HepG2 (cell line): ENCODE data around the gene FOXR1. TPM values are rescaled to one million over a fixed set of nuclear protein-coding genes. Genes with fewer than 3 reads are reported as not detected.

Source experiments
- HDAC1 ChIP-seq: sonication (generic); formaldehyde crosslinking; IDR thresholded peaks from 2 replicates; pipeline ENCODE4 v1.5.1; 2020; ENCODE audit warnings: mild to moderate bottlenecking, missing genetic modification reagents
- NONO ChIP-seq, 2 experiments: fragments of 450-650 bp in 1 of 2; sonication (generic) in 1 of 2; formaldehyde crosslinking in 1 of 2; IDR thresholded peaks in 1 of 2; conservative IDR thresholded peaks in 1 of 2; 2 replicates each; pipeline versions ENCODE4 v1.6.1 to v1.8.0; 2017 to 2022; ENCODE audit warnings: mild to moderate bottlenecking in 1 of 2, missing genetic modification reagents in 1 of 2, moderate library complexity in 1 of 2
- PAF1 ChIP-seq: IDR thresholded peaks from 2 replicates; pipeline ENCODE4 v1.6.1; 2016; ENCODE audit warnings: missing genetic modification reagents, missing compliant biosample characterization
- SALL2 ChIP-seq: sonication (generic); formaldehyde crosslinking; IDR thresholded peaks from 2 replicates; pipeline ENCODE4 v1.8.1; 2023; ENCODE audit warnings: mild to moderate bottlenecking, missing genetic modification reagents, inconsistent platforms
- TGIF2 ChIP-seq: IDR thresholded peaks from 2 replicates; pipeline ENCODE4 v1.6.1; 2016; ENCODE audit warnings: control low read depth, missing compliant biosample characterization
- ZMYM3 ChIP-seq: sonication (generic); formaldehyde crosslinking; IDR thresholded peaks from 2 replicates; pipeline ENCODE4 v1.5.1; 2020; ENCODE audit warnings: mild to moderate bottlenecking, missing genetic modification reagents
- ZNF335 ChIP-seq: sonication (generic); formaldehyde crosslinking; IDR thresholded peaks from 2 replicates; pipeline ENCODE4 v1.4.0; 2020; ENCODE audit warnings: missing genetic modification reagents
- polyA plus RNA-seq, 8 experiments: library from polyadenylated mRNA; depleted of rRNA in 3 of 8; stranded (reverse) in 7 of 8; unstranded in 1 of 8; fragments of >200 nt; fragmentation: Illumina TruSeq in 4 of 8; extraction: Trizol in 4 of 8; gene quantifications; 2 replicates each; pipeline versions ENCODE4 v1.2.1 to v1.2.3, GENCODE V29; 2011 to 2016; ENCODE audit warnings: low read depth in 4 of 8, missing spikeins in 1 of 8, mixed read lengths in 1 of 8; ENCODE audit not compliant: insufficient read depth in 1 of 8
- total RNA-seq, 5 experiments: library from RNA; depleted of rRNA; stranded (reverse); fragments of >200 nt; fragmentation: Illumina TruSeq; extraction: Trizol; gene quantifications; 2 replicates each; pipeline ENCODE4 v1.2.3, GENCODE V29; 2016; ENCODE audit warnings: low read depth in 1 of 5
- TF ChIP-seq, protein P1 (sequence below): sonication (generic); formaldehyde crosslinking; IDR thresholded peaks from 2 replicates; pipeline ENCODE4 v1.4.0; 2020; ENCODE audit warnings: mild to moderate bottlenecking, missing genetic modification reagents
- TF ChIP-seq, protein P2 (sequence below): sonication (generic); formaldehyde crosslinking; IDR thresholded peaks from 2 replicates; pipeline ENCODE4 v1.5.0; 2020; ENCODE audit warnings: mild to moderate bottlenecking, missing genetic modification reagents, borderline replicate concordance
- TF ChIP-seq, protein P3 (sequence below): sonication (generic); formaldehyde crosslinking; IDR thresholded peaks from 2 replicates; pipeline ENCODE4 v1.4.0; 2020; ENCODE audit warnings: missing genetic modification reagents
- TF ChIP-seq, protein P4 (sequence below): sonication (generic); formaldehyde crosslinking; IDR thresholded peaks from 2 replicates; pipeline ENCODE4 v1.4.0; 2020; ENCODE audit warnings: low read depth, mild to moderate bottlenecking, missing genetic modification reagents
- TF ChIP-seq, protein P5 (sequence below): sonication (generic); formaldehyde crosslinking; conservative IDR thresholded peaks from 2 replicates; pipeline ENCODE4 v1.4.0; 2020; ENCODE audit warnings: mild to moderate bottlenecking, missing genetic modification reagents, moderate library complexity

FOXR1 gene
- total and polyA plus RNA-seq, 2 of the 13 experiments (the other 11 are each of a cell fraction or from before 2014, with no cell fraction given), result not detected

DNA sequence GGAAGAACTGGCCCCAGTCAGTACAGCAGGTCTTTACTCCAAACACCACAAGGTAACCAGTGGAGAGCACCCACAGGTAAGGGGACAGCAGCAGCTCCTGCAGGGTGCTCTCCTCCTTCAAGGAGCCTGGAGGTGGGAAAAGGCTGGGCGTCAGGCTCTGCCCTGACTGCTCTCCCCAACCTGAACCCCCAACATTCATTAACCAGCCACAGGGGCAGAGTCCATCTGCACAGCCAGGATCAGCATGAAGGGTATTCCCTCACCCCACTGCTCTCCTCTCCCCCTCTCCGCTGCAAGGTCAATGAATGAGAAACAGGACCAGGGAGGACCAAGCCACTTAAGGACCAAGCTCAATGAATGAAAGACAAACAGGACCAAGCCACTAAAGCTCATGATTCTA is 55.4 kb downstream of the FOXR1 start (continued):
- TF ChIP-seq, protein P1, sequence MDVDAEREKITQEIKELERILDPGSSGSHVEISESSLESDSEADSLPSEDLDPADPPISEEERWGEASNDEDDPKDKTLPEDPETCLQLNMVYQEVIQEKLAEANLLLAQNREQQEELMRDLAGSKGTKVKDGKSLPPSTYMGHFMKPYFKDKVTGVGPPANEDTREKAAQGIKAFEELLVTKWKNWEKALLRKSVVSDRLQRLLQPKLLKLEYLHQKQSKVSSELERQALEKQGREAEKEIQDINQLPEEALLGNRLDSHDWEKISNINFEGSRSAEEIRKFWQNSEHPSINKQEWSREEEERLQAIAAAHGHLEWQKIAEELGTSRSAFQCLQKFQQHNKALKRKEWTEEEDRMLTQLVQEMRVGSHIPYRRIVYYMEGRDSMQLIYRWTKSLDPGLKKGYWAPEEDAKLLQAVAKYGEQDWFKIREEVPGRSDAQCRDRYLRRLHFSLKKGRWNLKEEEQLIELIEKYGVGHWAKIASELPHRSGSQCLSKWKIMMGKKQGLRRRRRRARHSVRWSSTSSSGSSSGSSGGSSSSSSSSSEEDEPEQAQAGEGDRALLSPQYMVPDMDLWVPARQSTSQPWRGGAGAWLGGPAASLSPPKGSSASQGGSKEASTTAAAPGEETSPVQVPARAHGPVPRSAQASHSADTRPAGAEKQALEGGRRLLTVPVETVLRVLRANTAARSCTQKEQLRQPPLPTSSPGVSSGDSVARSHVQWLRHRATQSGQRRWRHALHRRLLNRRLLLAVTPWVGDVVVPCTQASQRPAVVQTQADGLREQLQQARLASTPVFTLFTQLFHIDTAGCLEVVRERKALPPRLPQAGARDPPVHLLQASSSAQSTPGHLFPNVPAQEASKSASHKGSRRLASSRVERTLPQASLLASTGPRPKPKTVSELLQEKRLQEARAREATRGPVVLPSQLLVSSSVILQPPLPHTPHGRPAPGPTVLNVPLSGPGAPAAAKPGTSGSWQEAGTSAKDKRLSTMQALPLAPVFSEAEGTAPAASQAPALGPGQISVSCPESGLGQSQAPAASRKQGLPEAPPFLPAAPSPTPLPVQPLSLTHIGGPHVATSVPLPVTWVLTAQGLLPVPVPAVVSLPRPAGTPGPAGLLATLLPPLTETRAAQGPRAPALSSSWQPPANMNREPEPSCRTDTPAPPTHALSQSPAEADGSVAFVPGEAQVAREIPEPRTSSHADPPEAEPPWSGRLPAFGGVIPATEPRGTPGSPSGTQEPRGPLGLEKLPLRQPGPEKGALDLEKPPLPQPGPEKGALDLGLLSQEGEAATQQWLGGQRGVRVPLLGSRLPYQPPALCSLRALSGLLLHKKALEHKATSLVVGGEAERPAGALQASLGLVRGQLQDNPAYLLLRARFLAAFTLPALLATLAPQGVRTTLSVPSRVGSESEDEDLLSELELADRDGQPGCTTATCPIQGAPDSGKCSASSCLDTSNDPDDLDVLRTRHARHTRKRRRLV (CRISPR knock-in tag), result 0 out of 2 replicates have a peak, but pooled peaks have one; percentile 19
- TF ChIP-seq, protein P2, sequence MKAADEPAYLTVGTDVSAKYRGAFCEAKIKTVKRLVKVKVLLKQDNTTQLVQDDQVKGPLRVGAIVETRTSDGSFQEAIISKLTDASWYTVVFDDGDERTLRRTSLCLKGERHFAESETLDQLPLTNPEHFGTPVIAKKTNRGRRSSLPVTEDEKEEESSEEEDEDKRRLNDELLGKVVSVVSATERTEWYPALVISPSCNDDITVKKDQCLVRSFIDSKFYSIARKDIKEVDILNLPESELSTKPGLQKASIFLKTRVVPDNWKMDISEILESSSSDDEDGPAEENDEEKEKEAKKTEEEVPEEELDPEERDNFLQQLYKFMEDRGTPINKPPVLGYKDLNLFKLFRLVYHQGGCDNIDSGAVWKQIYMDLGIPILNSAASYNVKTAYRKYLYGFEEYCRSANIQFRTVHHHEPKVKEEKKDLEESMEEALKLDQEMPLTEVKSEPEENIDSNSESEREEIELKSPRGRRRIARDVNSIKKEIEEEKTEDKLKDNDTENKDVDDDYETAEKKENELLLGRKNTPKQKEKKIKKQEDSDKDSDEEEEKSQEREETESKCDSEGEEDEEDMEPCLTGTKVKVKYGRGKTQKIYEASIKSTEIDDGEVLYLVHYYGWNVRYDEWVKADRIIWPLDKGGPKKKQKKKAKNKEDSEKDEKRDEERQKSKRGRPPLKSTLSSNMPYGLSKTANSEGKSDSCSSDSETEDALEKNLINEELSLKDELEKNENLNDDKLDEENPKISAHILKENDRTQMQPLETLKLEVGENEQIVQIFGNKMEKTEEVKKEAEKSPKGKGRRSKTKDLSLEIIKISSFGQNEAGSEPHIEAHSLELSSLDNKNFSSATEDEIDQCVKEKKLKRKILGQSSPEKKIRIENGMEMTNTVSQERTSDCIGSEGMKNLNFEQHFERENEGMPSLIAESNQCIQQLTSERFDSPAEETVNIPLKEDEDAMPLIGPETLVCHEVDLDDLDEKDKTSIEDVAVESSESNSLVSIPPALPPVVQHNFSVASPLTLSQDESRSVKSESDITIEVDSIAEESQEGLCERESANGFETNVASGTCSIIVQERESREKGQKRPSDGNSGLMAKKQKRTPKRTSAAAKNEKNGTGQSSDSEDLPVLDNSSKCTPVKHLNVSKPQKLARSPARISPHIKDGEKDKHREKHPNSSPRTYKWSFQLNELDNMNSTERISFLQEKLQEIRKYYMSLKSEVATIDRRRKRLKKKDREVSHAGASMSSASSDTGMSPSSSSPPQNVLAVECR (CRISPR knock-in tag), result 0 out of 2 replicates have a peak, but pooled peaks have one; percentile 4
- TF ChIP-seq, protein P3, sequence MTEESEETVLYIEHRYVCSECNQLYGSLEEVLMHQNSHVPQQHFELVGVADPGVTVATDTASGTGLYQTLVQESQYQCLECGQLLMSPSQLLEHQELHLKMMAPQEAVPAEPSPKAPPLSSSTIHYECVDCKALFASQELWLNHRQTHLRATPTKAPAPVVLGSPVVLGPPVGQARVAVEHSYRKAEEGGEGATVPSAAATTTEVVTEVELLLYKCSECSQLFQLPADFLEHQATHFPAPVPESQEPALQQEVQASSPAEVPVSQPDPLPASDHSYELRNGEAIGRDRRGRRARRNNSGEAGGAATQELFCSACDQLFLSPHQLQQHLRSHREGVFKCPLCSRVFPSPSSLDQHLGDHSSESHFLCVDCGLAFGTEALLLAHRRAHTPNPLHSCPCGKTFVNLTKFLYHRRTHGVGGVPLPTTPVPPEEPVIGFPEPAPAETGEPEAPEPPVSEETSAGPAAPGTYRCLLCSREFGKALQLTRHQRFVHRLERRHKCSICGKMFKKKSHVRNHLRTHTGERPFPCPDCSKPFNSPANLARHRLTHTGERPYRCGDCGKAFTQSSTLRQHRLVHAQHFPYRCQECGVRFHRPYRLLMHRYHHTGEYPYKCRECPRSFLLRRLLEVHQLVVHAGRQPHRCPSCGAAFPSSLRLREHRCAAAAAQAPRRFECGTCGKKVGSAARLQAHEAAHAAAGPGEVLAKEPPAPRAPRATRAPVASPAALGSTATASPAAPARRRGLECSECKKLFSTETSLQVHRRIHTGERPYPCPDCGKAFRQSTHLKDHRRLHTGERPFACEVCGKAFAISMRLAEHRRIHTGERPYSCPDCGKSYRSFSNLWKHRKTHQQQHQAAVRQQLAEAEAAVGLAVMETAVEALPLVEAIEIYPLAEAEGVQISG, result peak; percentile 39; the same call in 1 of the 2 replicates
- 0 out of 2 replicates have a peak, but pooled peaks have one; percentile 46 for TF ChIP-seq TGIF2 (CRISPR knock-in tag)
- TF ChIP-seq ZMYM3 (CRISPR knock-in tag), result peak; percentile 47; the same call in 1 of the 2 replicates
- TF ChIP-seq, protein P4, sequence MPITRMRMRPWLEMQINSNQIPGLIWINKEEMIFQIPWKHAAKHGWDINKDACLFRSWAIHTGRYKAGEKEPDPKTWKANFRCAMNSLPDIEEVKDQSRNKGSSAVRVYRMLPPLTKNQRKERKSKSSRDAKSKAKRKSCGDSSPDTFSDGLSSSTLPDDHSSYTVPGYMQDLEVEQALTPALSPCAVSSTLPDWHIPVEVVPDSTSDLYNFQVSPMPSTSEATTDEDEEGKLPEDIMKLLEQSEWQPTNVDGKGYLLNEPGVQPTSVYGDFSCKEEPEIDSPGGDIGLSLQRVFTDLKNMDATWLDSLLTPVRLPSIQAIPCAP (CRISPR knock-in tag), result no peak
- TF ChIP-seq HDAC1, result 0 out of 2 replicates have a peak, but pooled peaks have one; percentile 34
- no peak for TF ChIP-seq SALL2
- TF ChIP-seq, protein P5, sequence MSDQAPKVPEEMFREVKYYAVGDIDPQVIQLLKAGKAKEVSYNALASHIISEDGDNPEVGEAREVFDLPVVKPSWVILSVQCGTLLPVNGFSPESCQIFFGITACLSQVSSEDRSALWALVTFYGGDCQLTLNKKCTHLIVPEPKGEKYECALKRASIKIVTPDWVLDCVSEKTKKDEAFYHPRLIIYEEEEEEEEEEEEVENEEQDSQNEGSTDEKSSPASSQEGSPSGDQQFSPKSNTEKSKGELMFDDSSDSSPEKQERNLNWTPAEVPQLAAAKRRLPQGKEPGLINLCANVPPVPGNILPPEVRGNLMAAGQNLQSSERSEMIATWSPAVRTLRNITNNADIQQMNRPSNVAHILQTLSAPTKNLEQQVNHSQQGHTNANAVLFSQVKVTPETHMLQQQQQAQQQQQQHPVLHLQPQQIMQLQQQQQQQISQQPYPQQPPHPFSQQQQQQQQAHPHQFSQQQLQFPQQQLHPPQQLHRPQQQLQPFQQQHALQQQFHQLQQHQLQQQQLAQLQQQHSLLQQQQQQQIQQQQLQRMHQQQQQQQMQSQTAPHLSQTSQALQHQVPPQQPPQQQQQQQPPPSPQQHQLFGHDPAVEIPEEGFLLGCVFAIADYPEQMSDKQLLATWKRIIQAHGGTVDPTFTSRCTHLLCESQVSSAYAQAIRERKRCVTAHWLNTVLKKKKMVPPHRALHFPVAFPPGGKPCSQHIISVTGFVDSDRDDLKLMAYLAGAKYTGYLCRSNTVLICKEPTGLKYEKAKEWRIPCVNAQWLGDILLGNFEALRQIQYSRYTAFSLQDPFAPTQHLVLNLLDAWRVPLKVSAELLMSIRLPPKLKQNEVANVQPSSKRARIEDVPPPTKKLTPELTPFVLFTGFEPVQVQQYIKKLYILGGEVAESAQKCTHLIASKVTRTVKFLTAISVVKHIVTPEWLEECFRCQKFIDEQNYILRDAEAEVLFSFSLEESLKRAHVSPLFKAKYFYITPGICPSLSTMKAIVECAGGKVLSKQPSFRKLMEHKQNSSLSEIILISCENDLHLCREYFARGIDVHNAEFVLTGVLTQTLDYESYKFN (CRISPR knock-in tag), result peak; percentile 81
- no peak for TF ChIP-seq PAF1
- TF ChIP-seq NONO (IDR thresholded peaks at IDR 0.05), result no peak
- TF ChIP-seq NONO (CRISPR knock-in tag; conservative IDR thresholded peaks at IDR 0.05), result peak; percentile 57; the same call in 1 of the 2 replicates
- TF ChIP-seq ZNF335 (CRISPR knock-in tag), result no peak
